ENCODE data around the gene MPHOSPH6. TPM values are rescaled to one million over a fixed set of nuclear protein-coding genes. Genes with fewer than 3 reads are reported as not detected.

MPHOSPH6 gene
- total and polyA plus RNA-seq, 2 donors from 2014 or later: 22.7 to 28.2 TPM

DNA sequence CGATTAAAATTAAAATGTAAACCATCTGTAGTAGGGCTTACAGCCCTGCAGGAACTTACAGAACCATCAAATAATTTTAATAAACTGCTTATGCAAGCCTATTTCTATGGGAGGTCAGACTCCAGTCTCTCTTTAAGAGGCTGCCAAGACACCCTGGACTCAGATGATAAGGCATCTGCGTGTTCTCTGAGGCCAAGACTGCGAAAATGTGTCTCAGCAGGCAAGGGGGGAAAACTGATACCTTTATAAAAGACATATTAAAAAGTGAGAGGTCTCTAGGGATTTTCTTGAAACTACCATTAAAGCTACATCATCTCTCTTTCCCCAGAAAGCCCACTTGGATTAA, 32.2 kb downstream of the MPHOSPH6 start:
- DNase-seq (no peak), FAIRE-seq (no peak)
- no peaks in the 10 kb centered on the region for H3K36me3 ChIP-seq (ENCODE audit: control insufficient read depth in 2 of 3, insufficient read depth in 3 of 3, low read length in 3 of 3)
- no peaks in the 10 kb centered on the region for H3K27me3 ChIP-seq (ENCODE audit: control insufficient read depth, insufficient read depth, low read length)
- intact Hi-C loops (cut with DNase I): no loop called here
- no peak overlapping the region for H3K4me3 ChIP-seq (ENCODE audit: low read length in 3 of 3)
- H3K9ac ChIP-seq (ENCODE audit: low read length in 3 of 3): no peak overlapping the region
- H3K27ac ChIP-seq (ENCODE audit: low read depth in 2 of 2, low read length in 2 of 2): no peak overlapping the region
- peaks cover 0 to 4% (median 0%) of the 10 kb centered on the region in 3 donors for H3K4me1 ChIP-seq (ENCODE audit: control insufficient read depth in 2 of 3, insufficient read depth in 2 of 3, low read depth in 1 of 3, low read length in 3 of 3)
- no peaks in the 10 kb centered on the region for H3K9me3 ChIP-seq (ENCODE audit: control insufficient read depth in 2 of 3, insufficient read depth in 1 of 3, low read length in 3 of 3)
- TF ChIP-seq, protein P1, sequence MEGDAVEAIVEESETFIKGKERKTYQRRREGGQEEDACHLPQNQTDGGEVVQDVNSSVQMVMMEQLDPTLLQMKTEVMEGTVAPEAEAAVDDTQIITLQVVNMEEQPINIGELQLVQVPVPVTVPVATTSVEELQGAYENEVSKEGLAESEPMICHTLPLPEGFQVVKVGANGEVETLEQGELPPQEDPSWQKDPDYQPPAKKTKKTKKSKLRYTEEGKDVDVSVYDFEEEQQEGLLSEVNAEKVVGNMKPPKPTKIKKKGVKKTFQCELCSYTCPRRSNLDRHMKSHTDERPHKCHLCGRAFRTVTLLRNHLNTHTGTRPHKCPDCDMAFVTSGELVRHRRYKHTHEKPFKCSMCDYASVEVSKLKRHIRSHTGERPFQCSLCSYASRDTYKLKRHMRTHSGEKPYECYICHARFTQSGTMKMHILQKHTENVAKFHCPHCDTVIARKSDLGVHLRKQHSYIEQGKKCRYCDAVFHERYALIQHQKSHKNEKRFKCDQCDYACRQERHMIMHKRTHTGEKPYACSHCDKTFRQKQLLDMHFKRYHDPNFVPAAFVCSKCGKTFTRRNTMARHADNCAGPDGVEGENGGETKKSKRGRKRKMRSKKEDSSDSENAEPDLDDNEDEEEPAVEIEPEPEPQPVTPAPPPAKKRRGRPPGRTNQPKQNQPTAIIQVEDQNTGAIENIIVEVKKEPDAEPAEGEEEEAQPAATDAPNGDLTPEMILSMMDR (IDR thresholded peaks at IDR 0.05; ENCODE audit: borderline replicate concordance, extremely low read depth, insufficient read depth): no peak

GRCh38 chr16:82136956-82137821, 32.8 kb downstream of the MPHOSPH6 start:
- no peaks in the 10 kb centered on the region for H3K36me3 ChIP-seq (ENCODE audit: control insufficient read depth in 2 of 3, insufficient read depth in 3 of 3, low read length in 3 of 3)
- no peaks in the 10 kb centered on the region for H3K27me3 ChIP-seq (ENCODE audit: control insufficient read depth, insufficient read depth, low read length)
- TF ChIP-seq, protein P1 (IDR thresholded peaks at IDR 0.05; ENCODE audit: borderline replicate concordance, extremely low read depth, insufficient read depth): no peak
- peak in 1 of 5 donors; percentile 25 for DNase-seq
- H3K4me1 ChIP-seq (ENCODE audit: control insufficient read depth in 2 of 3, insufficient read depth in 2 of 3, low read depth in 1 of 3, low read length in 3 of 3): peaks cover 0 to 4% (median 0%) of the 10 kb centered on the region in 3 donors
- no peak for FAIRE-seq
- intact Hi-C loops (cut with DNase I): no loop called here
- no peak overlapping the region for H3K4me3 ChIP-seq (ENCODE audit: low read length in 3 of 3)
- no peak overlapping the region for H3K9ac ChIP-seq (ENCODE audit: low read length in 3 of 3)
- H3K27ac ChIP-seq (ENCODE audit: low read depth in 2 of 2, low read length in 2 of 2): no peak overlapping the region
- H3K9me3 ChIP-seq (ENCODE audit: control insufficient read depth in 2 of 3, insufficient read depth in 1 of 3, low read length in 3 of 3): no peaks in the 10 kb centered on the region

GRCh38 chr16:82135844-82136243, 34.2 kb downstream of the MPHOSPH6 start:
- DNase-seq (peak in 3 of 5 donors; percentile 41 to 82 (median 77)), FAIRE-seq (peak; percentile 88)
- no peaks in the 10 kb centered on the region for H3K36me3 ChIP-seq (ENCODE audit: control insufficient read depth in 2 of 3, insufficient read depth in 3 of 3, low read length in 3 of 3)
- TF ChIP-seq, protein P1 (IDR thresholded peaks at IDR 0.05; ENCODE audit: borderline replicate concordance, extremely low read depth, insufficient read depth): no peak
- no peak overlapping the region for H3K4me3 ChIP-seq (ENCODE audit: low read length in 3 of 3)
- intact Hi-C loops (cut with DNase I): no loop called here
- H3K9me3 ChIP-seq (ENCODE audit: control insufficient read depth in 2 of 3, insufficient read depth in 1 of 3, low read length in 3 of 3): no peaks in the 10 kb centered on the region
- no peak overlapping the region for H3K27ac ChIP-seq (ENCODE audit: low read depth in 2 of 2, low read length in 2 of 2)
- no peak overlapping the region for H3K9ac ChIP-seq (ENCODE audit: low read length in 3 of 3)
- peaks cover 0 to 4% (median 0%) of the 10 kb centered on the region in 3 donors for H3K4me1 ChIP-seq (ENCODE audit: control insufficient read depth in 2 of 3, insufficient read depth in 2 of 3, low read depth in 1 of 3, low read length in 3 of 3)
- no peaks in the 10 kb centered on the region for H3K27me3 ChIP-seq (ENCODE audit: control insufficient read depth, insufficient read depth, low read length)

All from kidney (tissue), 14 donors.